CD4-positive, alpha-beta T cell treated with Interleukin-21 for 1 hour (primary cell): ENCODE results near the gene TMEM131.
"Not testable (repeated sequence)": the region's sequence is repeated elsewhere in the genome, so short reads cannot be mapped to it uniquely, and the experiment has no call there.

ENCODE experiments used
- DNase-seq: peaks from one replicate; pipeline ENCODE4 v3.0.0-alpha.2; 2020

Gene TMEM131

DNA sequence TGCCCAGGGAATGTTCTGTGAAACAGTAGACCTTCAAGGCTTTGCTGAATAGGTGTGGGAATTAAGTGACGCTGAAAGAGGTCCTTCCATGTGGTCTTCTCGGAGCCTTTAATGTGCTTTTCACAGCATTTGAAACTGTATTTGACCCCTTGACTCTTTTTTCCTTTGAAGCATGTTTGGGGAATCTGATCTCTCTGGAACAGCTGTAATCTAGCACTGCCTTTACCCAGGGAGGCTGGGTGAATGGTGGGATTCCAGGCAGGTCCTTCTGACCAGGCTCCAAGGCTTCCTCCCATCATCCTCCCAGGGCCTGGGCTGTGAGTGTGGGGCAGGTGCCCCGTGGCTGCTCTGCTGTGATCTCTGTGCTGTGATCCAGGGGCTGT, 278.1 kb downstream of the TMEM131 start:
- DNase-seq: no peak

DNA sequence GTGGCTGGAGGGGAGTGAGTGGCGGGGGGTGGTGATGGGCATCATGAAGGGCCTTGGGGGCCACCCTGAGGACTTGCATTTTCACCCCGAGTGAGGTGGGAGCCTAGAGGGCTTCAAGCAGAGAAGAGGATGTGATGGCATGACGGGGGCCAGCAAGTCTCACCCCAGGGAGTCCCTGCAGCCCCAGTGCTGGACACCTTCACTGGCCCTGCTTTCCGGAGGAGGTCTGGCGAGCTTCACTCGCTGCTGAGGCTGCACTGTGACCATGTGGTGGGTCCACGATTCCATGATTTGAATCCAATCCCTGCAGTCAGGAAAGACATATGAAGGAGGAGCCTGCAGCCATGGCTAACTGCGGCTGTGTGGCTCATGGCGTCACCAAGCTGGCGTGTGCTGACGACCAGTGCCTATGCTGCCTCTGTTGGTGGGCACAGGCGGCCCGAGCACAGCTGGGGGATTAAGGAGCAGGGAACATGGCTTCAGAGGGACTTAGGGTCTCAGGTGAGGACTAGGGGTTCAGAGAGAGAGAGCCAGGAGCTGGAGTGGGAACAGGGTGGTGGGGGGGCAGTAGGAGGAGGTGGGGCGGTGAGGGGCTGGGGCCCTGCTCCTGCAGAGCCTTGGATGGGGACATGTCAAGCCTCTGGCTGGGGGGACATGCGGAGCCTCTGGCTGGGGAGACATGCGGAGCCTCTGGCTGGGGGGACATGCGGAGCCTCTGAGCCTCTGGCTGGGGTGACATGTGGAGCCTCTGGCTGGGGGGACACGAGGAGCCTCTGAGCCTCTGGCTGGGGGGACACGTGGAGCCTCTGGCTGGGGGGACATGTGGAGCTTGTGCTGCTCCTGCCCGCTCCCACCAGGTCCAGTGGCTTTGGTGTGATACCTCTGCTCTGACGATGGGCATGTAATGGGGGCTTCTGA, 278.8 kb downstream of the TMEM131 start:
- no peak for DNase-seq

DNA sequence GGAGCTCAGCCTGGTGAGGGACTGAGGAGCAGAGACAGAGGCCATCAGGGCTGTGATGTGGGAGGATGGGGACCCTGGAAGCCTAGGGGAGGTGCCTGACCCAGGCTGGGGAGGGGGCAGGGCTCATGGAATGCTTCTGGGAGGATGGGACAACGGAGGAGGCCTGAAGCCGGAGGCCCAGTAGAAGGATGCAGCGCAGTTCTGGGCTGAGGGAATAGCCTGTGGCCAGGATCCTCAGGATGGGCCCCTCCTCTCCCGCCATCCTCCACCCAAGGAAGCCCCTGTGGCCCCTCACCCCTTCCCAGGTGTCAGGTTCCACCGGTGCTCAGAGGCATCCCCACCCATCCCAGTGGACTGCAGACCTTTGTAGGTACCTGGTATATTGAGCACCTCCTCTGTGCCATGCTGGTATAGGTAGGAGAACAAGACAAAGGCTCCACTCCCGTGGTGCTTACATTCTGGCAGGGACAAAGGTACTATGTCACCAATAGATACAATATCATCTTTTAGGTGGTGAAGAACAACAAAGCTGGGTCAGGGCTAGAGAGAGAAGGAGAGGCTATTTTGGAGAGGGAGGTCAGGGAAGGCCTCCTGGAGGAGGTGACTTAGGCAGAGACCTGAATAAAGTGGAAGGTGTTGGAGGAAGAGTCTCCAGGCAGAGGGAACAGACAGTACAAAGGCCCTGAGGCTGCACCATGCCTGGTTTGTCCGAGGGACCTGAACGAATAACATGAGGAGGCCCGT, 279.6 kb downstream of the TMEM131 start:
- DNase-seq: no peak

DNA sequence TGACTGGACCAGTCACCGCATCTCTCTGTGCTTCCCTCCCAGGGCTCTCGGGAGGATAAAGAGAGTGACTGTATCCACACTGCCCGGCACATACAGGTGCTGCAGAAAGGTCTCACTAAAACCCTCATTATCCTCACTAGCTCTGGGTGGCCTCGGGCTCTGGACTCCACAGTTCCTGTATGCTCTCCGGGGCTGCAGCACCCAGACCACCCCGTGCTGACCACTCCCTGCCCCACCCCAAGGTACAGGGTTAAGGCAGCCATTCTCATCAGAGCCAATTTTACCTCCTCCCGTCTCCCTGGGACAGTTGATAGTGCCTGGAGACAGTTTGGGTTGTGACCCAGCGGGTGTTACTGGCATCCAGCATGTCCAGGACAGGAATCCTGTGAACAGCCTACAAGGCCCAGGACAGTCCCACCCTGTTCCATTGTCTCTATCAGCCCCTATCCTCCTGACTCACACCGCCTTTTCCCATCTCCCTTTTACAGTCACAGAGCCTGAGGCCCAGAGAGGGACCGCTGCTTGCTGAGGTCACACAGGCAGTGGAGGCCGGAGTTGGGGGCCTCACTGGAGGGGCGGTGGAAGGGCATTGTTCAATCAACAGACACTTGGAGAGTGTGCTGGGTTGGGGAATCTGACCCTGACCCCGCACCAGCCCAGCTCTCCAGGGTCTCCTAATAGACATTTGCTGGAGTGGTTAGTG, 280.6 kb downstream of the TMEM131 start:
- no peak for DNase-seq

DNA sequence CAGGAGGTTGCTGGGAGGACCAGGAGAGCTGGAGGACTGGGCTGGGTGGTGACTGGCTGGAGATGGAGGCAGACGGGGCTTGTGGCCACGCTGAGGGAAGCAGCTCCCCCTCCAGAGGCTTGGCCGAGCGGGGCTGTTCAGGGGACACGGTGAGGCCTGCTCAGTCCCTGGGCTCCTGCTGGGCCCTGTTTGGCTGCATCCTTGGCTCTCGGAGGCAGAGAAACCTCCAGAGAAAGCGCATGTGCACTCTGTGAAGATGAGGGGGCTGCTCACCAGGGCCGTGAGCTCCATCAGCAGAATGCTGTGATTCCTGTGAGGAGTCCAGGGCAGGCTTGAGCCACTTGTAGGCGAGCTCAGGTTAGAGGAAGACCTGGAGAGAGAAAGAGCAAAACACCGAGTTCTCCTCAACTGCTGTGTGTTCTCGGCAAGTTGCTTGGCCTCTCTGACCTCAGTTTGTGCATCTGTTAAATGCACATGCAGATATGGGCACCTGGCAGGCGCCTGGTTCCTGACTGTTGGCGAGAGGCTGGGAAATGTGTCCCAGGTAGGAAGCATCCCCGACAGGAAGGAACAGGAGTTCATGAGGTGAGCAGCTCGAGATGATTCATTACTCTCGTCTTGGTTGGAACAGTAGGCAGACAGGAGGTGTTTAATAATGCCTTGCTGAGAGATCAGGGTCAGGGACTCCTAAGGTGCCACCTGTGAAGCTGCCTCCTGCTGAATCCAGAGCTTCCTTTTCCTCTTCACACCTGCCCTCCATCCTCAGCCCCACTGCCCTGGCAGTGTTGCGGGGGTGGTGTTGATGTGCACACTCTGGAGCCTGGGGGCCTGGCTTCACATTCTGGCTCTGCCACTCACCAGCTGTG, 281.4 kb downstream of the TMEM131 start:
- DNase-seq: no peak

DNA sequence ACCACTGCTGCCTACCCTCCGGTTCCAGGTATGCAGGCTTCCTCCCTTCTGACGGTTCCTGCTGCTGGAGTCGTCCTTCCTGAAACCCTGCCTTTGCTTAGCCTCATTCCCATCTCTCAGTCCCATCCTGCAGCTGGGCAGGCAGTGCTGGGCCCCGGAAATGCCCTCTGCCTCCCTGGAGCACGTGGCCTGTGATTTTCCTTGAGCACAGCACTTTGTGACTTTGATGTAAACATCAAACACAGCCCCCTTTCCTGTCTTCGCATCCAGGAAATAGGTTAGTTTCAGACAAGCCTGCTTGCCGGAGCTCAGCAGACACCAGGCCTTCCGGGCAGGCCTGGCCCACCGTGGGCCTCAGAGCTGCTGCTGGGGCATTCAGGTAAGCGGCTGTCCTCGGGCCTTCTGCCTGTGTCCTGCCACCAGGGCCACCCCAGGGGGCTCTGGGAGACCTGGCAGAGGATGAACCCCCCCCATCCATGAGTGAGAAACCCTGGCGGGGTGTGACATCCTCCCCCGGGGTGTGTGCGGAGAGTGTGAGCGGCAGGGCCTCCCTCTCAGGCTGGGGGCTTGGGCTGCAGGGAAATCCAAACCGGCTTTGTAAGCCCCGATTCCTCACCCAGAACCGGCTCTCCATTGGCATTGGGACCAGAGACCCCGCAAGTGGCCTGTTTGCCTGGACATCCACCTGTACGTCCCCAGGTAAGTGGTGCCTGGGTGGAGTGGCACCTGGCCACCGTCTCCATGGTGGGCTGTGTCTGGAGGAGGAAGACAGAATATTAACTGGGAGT, 282.3 kb downstream of the TMEM131 start, which contains the start of gene ZAP70:
ZAP70 (plus strand) TSS at position 281 of the 788 bp plus-strand sequence. CDS start 10,461 bp downstream, outside the sequence.
- peak; percentile 78 for DNase-seq

DNA sequence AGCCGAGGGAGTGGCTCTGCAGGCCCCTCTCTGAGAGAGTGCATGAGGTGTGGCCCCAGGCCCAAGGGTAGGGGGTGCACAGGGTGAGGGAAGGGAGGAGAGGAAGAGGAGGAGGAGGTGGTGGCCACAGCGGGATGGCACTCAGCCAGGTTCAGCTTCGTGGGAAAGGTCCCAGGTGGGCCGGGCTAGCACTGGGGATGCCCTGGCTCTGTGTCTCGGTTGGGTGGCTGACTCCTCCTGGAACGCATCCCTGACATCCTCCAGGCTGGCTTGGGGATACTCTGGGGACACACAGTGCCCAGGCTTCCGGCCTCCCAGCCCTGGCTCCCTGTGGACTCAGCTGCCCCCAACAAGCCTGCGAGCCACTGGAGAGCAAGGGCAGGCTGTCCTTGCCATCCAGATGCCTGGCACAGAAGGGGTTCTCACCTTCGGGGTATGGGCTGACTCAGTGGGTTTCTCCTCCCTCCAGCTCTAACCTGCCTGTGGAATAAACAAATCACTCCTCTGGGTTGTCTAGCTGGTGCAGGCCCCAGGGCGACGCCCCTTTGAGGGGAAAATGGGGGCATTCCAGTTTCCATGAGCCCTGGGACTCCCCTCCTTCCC, 283.0 kb downstream of the TMEM131 start:
- peak; percentile 33 for DNase-seq

DNA sequence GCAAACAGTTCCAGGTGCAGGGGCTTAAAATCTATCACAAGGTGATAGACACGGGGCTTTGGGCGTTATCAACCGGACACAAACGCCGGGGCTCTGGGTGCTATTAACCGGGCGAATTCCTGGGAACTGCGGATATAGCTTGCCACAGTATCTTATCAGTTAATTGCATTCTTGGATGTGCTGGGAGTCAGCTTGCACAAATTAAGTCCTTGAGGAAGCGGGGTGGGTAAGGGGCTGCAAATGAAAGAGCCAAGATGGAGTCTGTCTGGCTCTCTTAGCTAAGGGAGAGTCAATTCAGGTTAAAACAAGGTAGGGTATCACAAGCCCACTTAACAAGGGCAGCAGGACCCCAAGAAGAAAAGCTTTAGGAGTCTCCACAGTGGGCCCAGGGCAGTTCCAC, 283.6 kb downstream of the TMEM131 start:
- DNase-seq: not testable (repeated sequence)

DNA sequence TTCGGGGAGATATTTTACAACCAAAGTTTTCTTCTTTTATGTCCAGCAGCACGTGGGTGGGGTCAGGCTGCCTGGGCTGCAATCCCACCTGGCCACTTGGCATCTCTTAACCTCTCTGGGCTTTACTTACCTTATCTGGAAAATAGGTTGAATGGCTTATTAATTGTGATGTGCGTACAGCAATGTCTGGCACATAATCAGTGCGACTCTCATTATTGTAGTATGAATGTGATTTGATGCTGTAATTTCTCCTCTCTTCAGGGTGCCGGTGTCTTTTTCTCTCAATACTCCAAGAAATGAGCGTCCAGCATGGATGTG, 284.4 kb downstream of the TMEM131 start:
- DNase-seq: no peak

DNA sequence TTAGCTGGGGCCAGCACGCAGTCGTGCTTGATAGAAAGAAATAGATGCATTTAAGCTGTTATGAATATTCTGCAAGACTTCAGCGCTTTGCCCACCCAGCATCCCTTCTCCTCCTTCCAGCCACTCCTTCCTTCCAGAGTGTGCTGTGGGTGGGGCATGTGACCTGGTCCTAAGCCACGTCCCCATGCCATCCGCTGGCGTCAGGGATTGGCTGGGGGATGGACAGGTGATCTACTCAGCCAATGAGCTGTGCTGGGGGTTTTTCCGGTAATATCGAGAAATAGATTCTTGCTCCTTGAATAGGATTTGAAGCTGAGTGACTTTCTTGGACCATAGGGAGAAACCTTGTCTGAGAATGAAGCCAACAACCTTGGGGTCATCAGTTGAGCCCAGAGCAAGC, 287.1 kb downstream of the TMEM131 start:
- DNase-seq: no peak

DNA sequence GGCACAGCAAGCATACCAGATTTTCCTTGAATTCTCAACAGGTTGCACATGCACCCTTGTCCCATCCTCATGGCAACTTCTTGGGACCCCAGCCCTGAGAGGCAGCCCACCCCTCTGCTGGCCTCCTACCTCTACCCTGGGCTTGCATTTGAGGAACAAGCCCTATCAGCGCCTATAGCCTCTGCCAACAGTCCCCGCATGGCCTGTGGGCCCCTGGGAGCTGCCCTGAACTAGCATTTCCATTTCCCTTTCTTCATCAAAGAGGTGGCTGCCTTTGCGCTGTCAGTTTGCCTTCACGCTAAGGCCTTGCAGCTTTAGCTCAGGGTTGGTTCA, 287.7 kb downstream of the TMEM131 start:
- DNase-seq: no peak

DNA sequence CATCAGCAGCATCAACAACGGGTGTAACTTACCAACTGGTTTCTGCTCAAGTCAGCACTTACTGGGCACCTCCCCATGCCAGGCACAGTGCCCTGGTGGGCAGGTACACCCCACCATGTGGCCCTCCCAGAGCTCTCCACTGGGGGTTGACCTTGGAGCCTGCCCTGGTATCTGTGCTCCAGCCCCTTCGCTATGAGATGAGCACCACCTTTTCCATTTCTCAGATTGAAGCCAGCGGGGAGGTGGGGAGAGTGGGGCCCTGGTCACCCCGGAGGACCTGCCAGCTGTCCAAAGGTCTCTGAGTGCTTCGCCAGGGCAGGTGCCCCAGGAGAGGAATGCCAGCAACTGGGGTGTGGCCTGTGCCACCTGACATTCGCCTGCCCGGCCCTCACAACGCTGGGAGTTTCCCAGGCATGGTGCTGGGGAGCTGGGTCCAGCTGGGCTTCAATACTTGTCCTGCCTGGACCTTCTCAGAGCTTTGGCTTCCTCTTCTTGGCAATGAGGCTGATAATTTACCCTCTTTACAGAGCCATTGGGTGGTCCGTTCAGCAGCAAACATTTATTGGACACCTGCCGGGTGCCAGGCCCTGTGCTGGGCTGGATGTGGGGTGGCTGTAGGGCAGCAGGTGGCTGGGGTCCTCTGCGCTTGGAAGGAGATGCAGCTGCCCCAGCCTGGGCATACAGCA, 288.2 kb downstream of the TMEM131 start:
- no peak for DNase-seq

DNA sequence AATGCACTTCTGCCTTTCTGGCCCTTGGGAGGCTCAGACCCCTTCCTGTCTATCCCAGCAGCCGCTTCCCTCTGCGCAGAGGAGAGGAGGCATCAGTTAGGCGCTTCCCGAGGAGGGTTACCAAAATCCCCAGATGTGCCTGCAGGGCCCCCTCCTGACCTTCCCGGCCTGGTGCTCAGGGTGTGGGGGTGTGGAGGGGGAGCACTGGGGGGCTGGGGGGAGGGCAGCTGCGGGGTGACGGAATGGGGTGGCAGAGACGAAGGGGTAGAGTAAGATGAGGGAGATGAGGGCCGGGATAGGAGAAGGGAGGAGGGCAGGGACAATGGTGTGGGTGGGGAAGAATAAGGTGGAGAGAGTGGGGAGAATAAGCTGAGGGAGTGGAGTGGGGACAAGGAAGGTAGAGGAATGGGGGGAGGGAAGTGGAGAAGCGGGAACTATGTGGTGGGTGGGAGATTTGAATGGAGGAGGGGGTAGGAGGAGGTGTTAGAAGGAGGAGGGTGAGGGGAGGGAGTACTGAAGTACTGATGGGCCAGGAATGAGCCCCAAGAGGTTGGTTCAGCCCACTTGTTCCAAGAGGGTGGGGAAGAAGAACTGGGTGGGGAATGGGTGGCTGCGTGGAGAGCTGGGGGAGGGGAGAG, 288.9 kb downstream of the TMEM131 start:
- DNase-seq: no peak
